WI38 (cell line): ENCODE data around the gene DDX18.

Experiments used
- H3K4me3 ChIP-seq: 2 replicates; pipeline ENCODE4 v1.5.1; 2011; ENCODE audit warnings: low read depth, mild to moderate bottlenecking, control low read depth, low read length
- TF ChIP-seq, protein P1 (sequence below): IDR thresholded peaks from 2 replicates; pipeline ENCODE4 v1.5.1; 2012; ENCODE audit warnings: low read depth, mild to moderate bottlenecking, control low read depth, low read length

Gene DDX18

DNA sequence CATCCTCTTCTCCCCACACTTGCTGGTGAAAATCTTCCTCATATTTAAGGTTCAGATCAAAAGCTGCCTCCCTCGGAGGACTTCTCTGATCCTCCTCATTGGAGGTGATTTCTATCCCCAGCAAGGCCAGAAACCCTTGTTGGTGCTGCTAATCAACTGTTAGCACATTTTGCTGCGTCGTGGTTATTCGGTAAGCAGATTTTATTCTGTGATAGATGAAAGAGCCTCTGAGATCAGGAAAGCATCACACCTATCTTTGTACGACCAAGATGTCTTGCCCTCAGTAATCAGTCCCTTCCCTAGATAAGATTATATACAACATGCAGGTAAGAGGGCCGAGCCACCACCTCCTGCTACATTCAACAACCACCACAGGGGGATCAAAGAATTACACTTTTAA is 40.1 kb downstream of the DDX18 start:
- TF ChIP-seq, protein P1, sequence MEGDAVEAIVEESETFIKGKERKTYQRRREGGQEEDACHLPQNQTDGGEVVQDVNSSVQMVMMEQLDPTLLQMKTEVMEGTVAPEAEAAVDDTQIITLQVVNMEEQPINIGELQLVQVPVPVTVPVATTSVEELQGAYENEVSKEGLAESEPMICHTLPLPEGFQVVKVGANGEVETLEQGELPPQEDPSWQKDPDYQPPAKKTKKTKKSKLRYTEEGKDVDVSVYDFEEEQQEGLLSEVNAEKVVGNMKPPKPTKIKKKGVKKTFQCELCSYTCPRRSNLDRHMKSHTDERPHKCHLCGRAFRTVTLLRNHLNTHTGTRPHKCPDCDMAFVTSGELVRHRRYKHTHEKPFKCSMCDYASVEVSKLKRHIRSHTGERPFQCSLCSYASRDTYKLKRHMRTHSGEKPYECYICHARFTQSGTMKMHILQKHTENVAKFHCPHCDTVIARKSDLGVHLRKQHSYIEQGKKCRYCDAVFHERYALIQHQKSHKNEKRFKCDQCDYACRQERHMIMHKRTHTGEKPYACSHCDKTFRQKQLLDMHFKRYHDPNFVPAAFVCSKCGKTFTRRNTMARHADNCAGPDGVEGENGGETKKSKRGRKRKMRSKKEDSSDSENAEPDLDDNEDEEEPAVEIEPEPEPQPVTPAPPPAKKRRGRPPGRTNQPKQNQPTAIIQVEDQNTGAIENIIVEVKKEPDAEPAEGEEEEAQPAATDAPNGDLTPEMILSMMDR: no peak

GRCh38 chr2:117855886-117856285 is 41.4 kb downstream of the DDX18 start:
- TF ChIP-seq, protein P1: no peak
- H3K4me3 ChIP-seq: no peak overlapping the region; the same call in 1 of the 2 replicates

More for the DNA sequence above, 40.1 kb downstream of the DDX18 start:
- no peak overlapping the region for H3K4me3 ChIP-seq

DNA sequence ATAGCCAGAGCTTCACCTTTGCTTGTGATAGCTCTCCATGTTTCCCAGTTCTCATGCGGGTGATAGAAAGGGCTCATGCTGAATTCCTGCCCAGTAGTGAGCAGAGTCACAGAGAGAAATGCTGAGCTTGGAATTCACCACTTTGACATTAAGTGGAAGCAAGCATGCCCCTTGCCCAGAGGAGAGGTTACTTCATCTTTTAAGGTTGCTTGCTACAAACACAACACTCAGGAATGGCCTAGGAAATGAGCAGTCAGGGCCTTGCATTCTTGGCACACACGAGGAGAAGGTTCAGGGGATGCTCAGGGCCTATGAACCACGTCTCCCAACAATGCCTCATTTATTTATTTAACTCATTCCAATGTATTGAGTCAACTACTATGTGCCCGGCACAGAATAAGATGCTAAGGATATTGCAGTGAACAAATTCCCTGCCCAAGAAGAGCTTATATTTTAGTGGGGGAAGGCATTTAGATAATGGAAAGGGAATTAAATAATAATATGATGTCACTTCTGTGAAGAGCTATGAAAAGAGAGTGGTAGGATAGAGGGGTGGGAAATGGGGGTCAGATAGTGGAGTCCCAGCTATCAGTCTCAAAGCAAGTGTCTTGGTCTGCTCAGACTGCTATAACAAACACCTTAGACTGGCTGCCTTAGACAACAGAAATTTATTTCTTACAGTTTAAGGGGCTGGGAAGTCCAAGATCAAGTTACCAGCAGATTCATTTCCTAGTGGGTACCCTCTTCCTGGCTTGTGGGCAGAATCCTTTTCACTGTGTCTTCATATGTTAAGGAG is 42.1 kb downstream of the DDX18 start:
- no peak overlapping the region; the same call in 1 of the 2 replicates for H3K4me3 ChIP-seq
- TF ChIP-seq, protein P1: no peak

GRCh38 chr2:117858336-117858735 is 43.8 kb downstream of the DDX18 start:
- H3K4me3 ChIP-seq: no peak overlapping the region
- TF ChIP-seq, protein P1: no peak

DNA sequence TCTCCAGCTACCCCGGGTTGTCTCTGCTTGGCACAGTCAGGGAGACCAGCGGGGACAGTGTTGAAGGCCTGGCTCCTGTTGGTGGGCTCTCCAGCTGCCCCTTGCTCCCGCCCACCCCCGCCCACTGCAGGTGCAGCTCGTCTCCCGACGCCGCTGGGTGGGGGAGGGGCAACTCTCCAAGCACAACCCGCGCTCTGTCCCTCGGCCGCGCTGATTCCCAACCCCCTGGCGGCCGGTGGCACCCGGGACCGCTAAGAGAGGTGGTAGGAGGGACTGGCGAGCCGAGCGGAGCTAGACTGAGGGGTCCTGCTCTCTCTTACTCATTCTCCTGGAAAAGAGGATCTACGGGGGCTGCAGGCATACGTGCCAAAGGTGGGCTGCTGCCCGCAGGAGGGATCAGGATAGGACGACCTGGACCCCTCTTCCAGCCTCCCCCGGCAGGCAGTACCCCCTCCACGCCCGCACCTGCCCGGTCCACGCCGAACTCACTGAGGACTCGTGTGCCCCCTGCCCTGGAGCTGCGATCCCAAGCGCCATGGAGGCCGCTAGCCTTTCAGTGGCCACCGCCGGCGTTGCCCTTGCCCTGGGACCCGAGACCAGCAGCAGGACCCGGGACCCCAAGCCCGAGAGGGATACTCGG is 44.5 kb downstream of the DDX18 start:
- H3K4me3 ChIP-seq: no peak overlapping the region
- TF ChIP-seq, protein P1: no peak

DNA sequence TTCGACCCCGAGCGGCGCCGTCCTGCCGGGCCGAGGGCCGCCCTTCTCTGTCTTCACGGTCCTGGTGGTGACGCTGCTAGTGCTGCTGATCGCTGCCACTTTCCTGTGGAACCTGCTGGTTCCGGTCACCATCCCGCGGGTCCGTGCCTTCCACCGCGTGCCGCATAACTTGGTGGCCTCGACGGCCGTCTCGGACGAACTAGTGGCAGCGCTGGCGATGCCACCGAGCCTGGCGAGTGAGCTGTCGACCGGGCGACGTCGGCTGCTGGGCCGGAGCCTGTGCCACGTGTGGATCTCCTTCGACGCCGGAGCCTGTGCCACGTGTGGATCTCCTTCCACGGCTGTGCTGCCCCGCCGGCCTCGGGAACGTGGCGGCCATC is 45.0 kb downstream of the DDX18 start:
- TF ChIP-seq, protein P1: no peak

More for the DNA sequence above, 45.0 kb downstream of the DDX18 start:
- no peak overlapping the region for H3K4me3 ChIP-seq
